Measurements from ENCODE around the gene ANKRD23.

- TF ChIP-seq CTCF (conservative IDR thresholded peaks at IDR 0.05 in 1 of 2, IDR thresholded peaks at IDR 0.05 in 1 of 2; ENCODE audit: low read depth in 1 of 2, low read length in 2 of 2), result no peak
- no peak for TF ChIP-seq EZH2 (IDR thresholded peaks at IDR 0.05; ENCODE audit: low read length, missing control alignments)
These were observed 5.2 kb downstream of the ANKRD23 start for GRCh38 chr2:96838345-96839292.
